ENCODE results near the gene GRAMD1B.
"Not testable (repeated sequence)": the region's sequence is repeated elsewhere in the genome, so short reads cannot be mapped to it uniquely, and the experiment has no call there.

The GRAMD1B gene

GRCh38 chr11:123652599-123652998, 222.5 kb downstream of the GRAMD1B start:
- no peaks in the 10 kb centered on the region for H3K36me3 ChIP-seq (ENCODE audit: control insufficient read depth, low read depth, low read length)
- no peak overlapping the region for H3K27ac ChIP-seq (ENCODE audit: low read length)
- no peak overlapping the region for H3K4me3 ChIP-seq (ENCODE audit: low read length)
- peaks cover 48% of the 10 kb centered on the region for H3K27me3 ChIP-seq (ENCODE audit: control insufficient read depth, insufficient read depth, low read length)
- no peak overlapping the region for H3K9ac ChIP-seq (ENCODE audit: low read length)
- no peaks in the 10 kb centered on the region for H3K9me3 ChIP-seq (ENCODE audit: control insufficient read depth, low read depth, low read length)
- peaks cover 13% of the 10 kb centered on the region for H3K4me1 ChIP-seq (ENCODE audit: control insufficient read depth, low read depth, low read length)

DNA sequence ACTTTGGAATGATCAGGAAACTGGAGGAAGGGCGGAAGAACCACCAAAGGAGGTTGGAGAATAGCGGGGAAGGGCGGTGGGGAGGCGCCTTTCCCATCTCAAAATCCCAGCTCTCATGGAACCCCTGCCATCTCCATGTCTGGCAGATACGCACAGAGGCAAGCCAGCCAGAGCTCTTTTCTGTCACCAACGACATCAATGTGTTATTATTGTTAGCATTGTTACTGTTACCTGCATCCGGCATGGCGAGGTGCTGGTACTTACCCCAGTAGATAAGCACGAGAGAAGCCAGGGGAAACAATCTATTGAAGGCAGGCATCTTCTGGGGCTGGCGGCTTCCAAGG, 223.4 kb downstream of the GRAMD1B start:
- Histone ChIP-seq H3K27ac (ENCODE audit: low read length) (no peak overlapping the region), H3K9me3 (ENCODE audit: control insufficient read depth, low read depth, low read length) (no peaks in the 10 kb centered on the region), H3K4me3 (ENCODE audit: low read length) (peak overlapping the region; percentile 91)

DNA sequence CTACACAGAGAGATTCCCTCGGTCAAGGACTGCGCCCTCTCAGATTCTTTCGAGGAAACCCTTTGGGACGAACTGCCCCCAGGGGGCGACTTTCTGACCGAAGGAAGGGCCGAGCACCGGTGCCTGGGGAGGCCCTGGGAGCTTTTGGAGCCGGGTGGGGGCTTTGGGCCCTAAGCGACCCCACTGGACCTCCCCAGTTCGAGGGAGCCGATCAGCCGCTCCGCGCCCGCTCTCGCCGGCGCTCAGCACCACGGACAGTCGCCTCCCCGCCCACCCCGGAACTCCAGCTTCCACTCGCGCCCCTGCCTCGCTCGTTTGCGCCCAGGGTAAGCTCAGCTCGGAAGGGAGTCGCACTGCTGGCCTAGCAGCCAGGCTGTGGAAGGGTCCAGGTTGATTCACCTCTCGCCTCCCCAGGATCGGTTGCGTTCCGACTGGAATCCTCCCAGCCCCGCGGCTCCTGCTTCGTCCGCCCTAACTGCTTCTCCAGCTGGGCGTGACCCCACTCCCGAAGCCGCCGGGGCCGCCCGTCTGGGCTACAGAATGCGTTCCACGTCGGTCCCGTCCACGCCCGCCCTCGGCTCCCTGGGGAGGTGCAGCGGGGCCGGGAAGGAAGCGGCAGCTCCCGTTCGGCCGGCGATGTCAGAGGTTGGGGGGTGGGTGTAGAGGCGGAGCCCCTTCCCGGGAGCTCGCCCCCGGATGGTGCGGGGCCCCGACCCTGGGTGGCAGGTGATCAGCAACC, 223.9 kb downstream of the GRAMD1B start:
- H3K4me3 ChIP-seq (ENCODE audit: low read length): peak overlapping the region; percentile 91
- H3K27me3 ChIP-seq (ENCODE audit: control insufficient read depth, insufficient read depth, low read length): peaks cover 48% of the 10 kb centered on the region
- H3K9ac ChIP-seq (ENCODE audit: low read length): no peak overlapping the region
- no peaks in the 10 kb centered on the region for H3K36me3 ChIP-seq (ENCODE audit: control insufficient read depth, low read depth, low read length)
- peaks cover 13% of the 10 kb centered on the region for H3K4me1 ChIP-seq (ENCODE audit: control insufficient read depth, low read depth, low read length)
- H3K9me3 ChIP-seq (ENCODE audit: control insufficient read depth, low read depth, low read length): no peaks in the 10 kb centered on the region
- H3K27ac ChIP-seq (ENCODE audit: low read length): no peak overlapping the region

More for the DNA sequence above, 223.4 kb downstream of the GRAMD1B start:
- Histone ChIP-seq H3K27me3 (ENCODE audit: control insufficient read depth, insufficient read depth, low read length) (peaks cover 48% of the 10 kb centered on the region), H3K36me3 (ENCODE audit: control insufficient read depth, low read depth, low read length) (no peaks in the 10 kb centered on the region), H3K4me1 (ENCODE audit: control insufficient read depth, low read depth, low read length) (peaks cover 13% of the 10 kb centered on the region), H3K9ac (ENCODE audit: low read length) (no peak overlapping the region)

- no peak within 1 kb of the TSS for H3K27ac ChIP-seq (ENCODE audit: low read length)
- peaks cover 48% of the 10 kb centered on the region for H3K27me3 ChIP-seq (ENCODE audit: control insufficient read depth, insufficient read depth, low read length)
These were observed 224.6 kb downstream of the GRAMD1B start, which contains the start of gene SCN3B for GRCh38 chr11:123654566-123655081. Gene SCN3B, minus strand, starts transcription at chr11:123654624. Its CDS starts 823 bp downstream, at chr11:123653801.

DNA sequence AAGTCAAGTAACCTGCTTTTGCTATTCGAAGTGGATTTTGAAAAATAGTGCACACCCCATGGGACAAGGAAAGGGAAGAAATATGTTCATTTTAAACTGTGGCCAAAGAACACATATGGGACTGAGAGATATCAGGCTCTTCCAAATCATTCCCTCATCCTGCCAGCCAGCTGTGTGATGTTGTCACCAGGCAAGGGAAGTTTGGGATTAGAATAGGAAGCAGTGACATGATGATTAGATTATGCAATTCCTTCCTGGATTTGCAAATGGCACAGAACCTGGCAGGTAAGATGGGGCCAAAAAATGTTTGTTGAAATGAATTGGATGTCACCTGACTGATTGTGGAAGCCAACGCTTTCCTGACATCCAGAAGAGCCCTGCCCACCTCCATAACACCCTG, 229.2 kb downstream of the GRAMD1B start:
- Histone ChIP-seq H3K9me3 (ENCODE audit: control insufficient read depth, low read depth, low read length) (no peaks in the 10 kb centered on the region), H3K27ac (ENCODE audit: low read length) (no peak overlapping the region), H3K4me1 (ENCODE audit: control insufficient read depth, low read depth, low read length) (peaks cover 8% of the 10 kb centered on the region), H3K9ac (ENCODE audit: low read length) (no peak overlapping the region), H3K36me3 (ENCODE audit: control insufficient read depth, low read depth, low read length) (no peaks in the 10 kb centered on the region), H3K27me3 (ENCODE audit: control insufficient read depth, insufficient read depth, low read length) (peaks cover 21% of the 10 kb centered on the region), H3K4me3 (ENCODE audit: low read length) (no peak overlapping the region)

More at GRCh38 chr11:123654566-123655081, 224.6 kb downstream of the GRAMD1B start, which contains the start of gene SCN3B:
- Histone ChIP-seq H3K36me3 (ENCODE audit: control insufficient read depth, low read depth, low read length) (no peaks in the 10 kb centered on the region), H3K4me1 (ENCODE audit: control insufficient read depth, low read depth, low read length) (peaks cover 13% of the 10 kb centered on the region), H3K9me3 (ENCODE audit: control insufficient read depth, low read depth, low read length) (no peaks in the 10 kb centered on the region), H3K4me3 (ENCODE audit: low read length) (peak within 1 kb of the TSS; percentile 91), H3K9ac (ENCODE audit: low read length) (peak within 1 kb of the TSS; percentile 56)

DNA sequence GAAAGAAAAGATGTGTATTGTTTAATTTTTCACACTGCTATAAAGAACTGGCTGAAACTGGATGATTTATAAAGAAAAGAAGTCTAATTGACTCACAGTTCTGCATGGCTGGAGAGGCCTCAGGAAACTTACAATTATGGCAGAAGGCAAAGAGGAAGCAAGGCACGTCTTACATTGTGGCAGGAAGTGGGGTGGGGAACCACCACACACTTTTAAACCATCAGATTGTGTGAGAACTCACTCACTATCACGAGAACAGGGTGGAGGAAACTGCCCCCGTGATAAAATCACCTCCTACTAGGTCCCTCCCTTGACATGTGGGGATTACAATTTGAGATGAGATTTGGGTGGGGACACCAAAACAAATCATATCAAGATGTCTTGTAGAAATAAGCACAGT, 229.9 kb downstream of the GRAMD1B start:
- H3K27me3 ChIP-seq (ENCODE audit: control insufficient read depth, insufficient read depth, low read length): peaks cover 18% of the 10 kb centered on the region
- not testable (repeated sequence) for H3K9ac ChIP-seq (ENCODE audit: low read length); H3K36me3 ChIP-seq (ENCODE audit: control insufficient read depth, low read depth, low read length); H3K9me3 ChIP-seq (ENCODE audit: control insufficient read depth, low read depth, low read length); H3K4me1 ChIP-seq (ENCODE audit: control insufficient read depth, low read depth, low read length); H3K4me3 ChIP-seq (ENCODE audit: low read length); H3K27ac ChIP-seq (ENCODE audit: low read length)

GRCh38 chr11:123665306-123665705, 235.2 kb downstream of the GRAMD1B start:
- Histone ChIP-seq H3K36me3 (ENCODE audit: control insufficient read depth, low read depth, low read length) (no peaks in the 10 kb centered on the region), H3K4me3 (ENCODE audit: low read length) (no peak overlapping the region), H3K9me3 (ENCODE audit: control insufficient read depth, low read depth, low read length) (no peaks in the 10 kb centered on the region), H3K27ac (ENCODE audit: low read length) (no peak overlapping the region), H3K9ac (ENCODE audit: low read length) (no peak overlapping the region), H3K27me3 (ENCODE audit: control insufficient read depth, insufficient read depth, low read length) (no peaks in the 10 kb centered on the region), H3K4me1 (ENCODE audit: control insufficient read depth, low read depth, low read length) (no peaks in the 10 kb centered on the region)

- Histone ChIP-seq H3K4me3 (ENCODE audit: low read length) (no peak overlapping the region), H3K27ac (ENCODE audit: low read length) (no peak overlapping the region), H3K9ac (ENCODE audit: low read length) (no peak overlapping the region), H3K36me3 (ENCODE audit: control insufficient read depth, low read depth, low read length) (no peaks in the 10 kb centered on the region), H3K9me3 (ENCODE audit: control insufficient read depth, low read depth, low read length) (no peaks in the 10 kb centered on the region), H3K4me1 (ENCODE audit: control insufficient read depth, low read depth, low read length) (peaks cover 4% of the 10 kb centered on the region), H3K27me3 (ENCODE audit: control insufficient read depth, insufficient read depth, low read length) (no peaks in the 10 kb centered on the region)
These were observed 240.0 kb downstream of the GRAMD1B start for GRCh38 chr11:123670081-123670480.

- H3K4me3 ChIP-seq (ENCODE audit: low read length): no peak overlapping the region
- no peaks in the 10 kb centered on the region for H3K36me3 ChIP-seq (ENCODE audit: control insufficient read depth, low read depth, low read length)
- no peaks in the 10 kb centered on the region for H3K9me3 ChIP-seq (ENCODE audit: control insufficient read depth, low read depth, low read length)
- H3K27ac ChIP-seq (ENCODE audit: low read length): no peak overlapping the region
- no peaks in the 10 kb centered on the region for H3K27me3 ChIP-seq (ENCODE audit: control insufficient read depth, insufficient read depth, low read length)
- no peak overlapping the region for H3K9ac ChIP-seq (ENCODE audit: low read length)
- H3K4me1 ChIP-seq (ENCODE audit: control insufficient read depth, low read depth, low read length): peaks cover 4% of the 10 kb centered on the region
These were observed 241.5 kb downstream of the GRAMD1B start for GRCh38 chr11:123671534-123671933.

GRCh38 chr11:123672568-123672967, 242.5 kb downstream of the GRAMD1B start:
- Histone ChIP-seq H3K36me3 (ENCODE audit: control insufficient read depth, low read depth, low read length) (no peaks in the 10 kb centered on the region), H3K27me3 (ENCODE audit: control insufficient read depth, insufficient read depth, low read length) (no peaks in the 10 kb centered on the region), H3K4me1 (ENCODE audit: control insufficient read depth, low read depth, low read length) (peaks cover 4% of the 10 kb centered on the region), H3K9me3 (ENCODE audit: control insufficient read depth, low read depth, low read length) (no peaks in the 10 kb centered on the region), H3K9ac (ENCODE audit: low read length) (no peak overlapping the region), H3K27ac (ENCODE audit: low read length) (no peak overlapping the region), H3K4me3 (ENCODE audit: low read length) (no peak overlapping the region)

DNA sequence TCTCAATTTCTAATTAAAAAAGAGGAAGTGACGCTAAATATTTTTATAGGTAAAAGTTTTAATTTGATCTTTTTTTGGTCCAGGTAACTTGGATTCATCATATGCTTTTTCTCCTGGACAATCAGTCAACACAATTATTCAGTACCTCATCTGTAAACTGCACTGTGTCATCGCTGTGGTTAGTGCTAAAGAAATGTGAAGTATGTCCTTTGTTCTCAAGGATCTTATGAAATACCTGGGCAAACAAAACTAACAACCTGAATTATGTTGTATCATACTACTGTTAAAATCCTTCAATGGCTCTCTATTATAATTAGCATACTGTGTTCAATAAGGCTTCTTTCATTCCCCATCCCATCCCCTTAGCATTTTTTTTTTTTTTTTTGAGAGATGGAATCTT, 244.2 kb downstream of the GRAMD1B start:
- H3K36me3 ChIP-seq (ENCODE audit: control insufficient read depth, low read depth, low read length): no peaks in the 10 kb centered on the region
- H3K27ac ChIP-seq (ENCODE audit: low read length): no peak overlapping the region
- H3K9ac ChIP-seq (ENCODE audit: low read length): no peak overlapping the region
- H3K9me3 ChIP-seq (ENCODE audit: control insufficient read depth, low read depth, low read length): no peaks in the 10 kb centered on the region
- H3K27me3 ChIP-seq (ENCODE audit: control insufficient read depth, insufficient read depth, low read length): no peaks in the 10 kb centered on the region
- H3K4me1 ChIP-seq (ENCODE audit: control insufficient read depth, low read depth, low read length): peaks cover 4% of the 10 kb centered on the region
- no peak overlapping the region for H3K4me3 ChIP-seq (ENCODE audit: low read length)

Data from iPS-18a (cell line).